Right lobe of liver (tissue), 6 donors: Measurements from ENCODE around the gene CLSTN2. TPM values are rescaled to one million over a fixed set of nuclear protein-coding genes. Genes with fewer than 3 reads are reported as not detected.

Experiments used
- ATAC-seq, 4 donors: fragments of 200-7000 bp; cut with Tn5 transposase; one replicate each; pipeline ENCODE4 v1.9.1; 2020; ENCODE audit warnings: mild to moderate bottlenecking in 4 of 4, moderate library complexity in 4 of 4
- DNase-seq, 3 donors: peaks; one replicate each; pipeline ENCODE4 v3.0.0-alpha.2; 2020
- H3K27ac ChIP-seq, 3 donors: fragments of 200-600 bp; one replicate each; pipeline ENCODE4 v1.8.0; 2022
- H3K27me3 ChIP-seq, 2 donors: fragments of 200-600 bp; one replicate each; pipeline ENCODE4 v1.8.0; 2022
- H3K36me3 ChIP-seq, 4 donors: fragments of 200-600 bp; sonication (generic) in 1 of 4; one replicate each; pipeline versions ENCODE4 v1.5.1 to v1.8.0; 2017 to 2022; ENCODE audit warnings: control low read depth in 1 of 4
- H3K4me1 ChIP-seq, 4 donors: fragments of 200-600 bp; sonication (generic) in 1 of 4; one replicate each; pipeline versions ENCODE4 v1.5.1 to v1.8.0; 2017 to 2022; ENCODE audit warnings: control low read depth in 1 of 4
- H3K4me3 ChIP-seq, 3 donors: fragments of 200-600 bp; one replicate each; pipeline ENCODE4 v1.8.0; 2022
- H3K9me3 ChIP-seq, 4 donors: fragments of 200-600 bp; sonication (generic) in 1 of 4; one replicate each; pipeline versions ENCODE4 v1.5.1 to v1.8.0; 2017 to 2022; ENCODE audit warnings: control low read depth in 1 of 4
- POLR2A ChIP-seq: fragments of 450-650 bp; IDR thresholded peaks from one replicate; pipeline ENCODE4 v1.6.1; 2017; ENCODE audit warnings: antibody characterized with exemption, mild to moderate bottlenecking
- WGBS: methylation state at CpG from one replicate; pipeline ENCODE4 v1.1.6; 2018; ENCODE audit warnings: low coverage, low lambda C conversion rate; ENCODE audit not compliant: insufficient coverage; ENCODE audit errors: missing lambda C conversion rate; 5-methylcytosine and 5-hydroxymethylcytosine counted together
- intact Hi-C, 2 donors: fragments of 100-400 bp; cut with DNase I; formaldehyde crosslinking; loops; one replicate each; pipeline versions ENCODE4 v1.11.2 to v1.14.1; 2022
- total RNA-seq, 6 experiments: library from RNA; depleted of rRNA in 2 of 6; stranded (reverse); fragments of >200 nt in 2 of 6; fragmentation: NEBNext Ultra II Directional in 3 of 6; extraction: Animal tissue kit (Norgen Biotek cat#: 25700) in 3 of 6; gene quantifications; one replicate each; pipeline versions ENCODE4 v1.1.0 to v1.2.4, GENCODE V29; 2016 to 2023
- TF ChIP-seq, protein P1 (sequence below), 4 donors: fragments of 200-600 bp in 3 of 4; fragments of 450-650 bp in 1 of 4; IDR thresholded peaks; one replicate each; pipeline versions ENCODE4 v1.5.1 to v1.8.0; 2016 to 2022; ENCODE audit warnings: antibody characterized with exemption in 4 of 4, mild to moderate bottlenecking in 2 of 4
- donor health status: DM: no; HTN: yes; CAD: no.
- donor health status: DM: no; HTN: no; CAD: no.
- donor health status: DM: no; HTN: no; CAD: no.
- donor health status: DM: no; HTN: yes; CAD: no.
- donor health status: DM: no; HTN: yes; CAD: no.

CLSTN2 gene
- total RNA-seq, 6 experiments from 2014 or later = 1.0 to 3.3 (median 2.0) TPM

DNA sequence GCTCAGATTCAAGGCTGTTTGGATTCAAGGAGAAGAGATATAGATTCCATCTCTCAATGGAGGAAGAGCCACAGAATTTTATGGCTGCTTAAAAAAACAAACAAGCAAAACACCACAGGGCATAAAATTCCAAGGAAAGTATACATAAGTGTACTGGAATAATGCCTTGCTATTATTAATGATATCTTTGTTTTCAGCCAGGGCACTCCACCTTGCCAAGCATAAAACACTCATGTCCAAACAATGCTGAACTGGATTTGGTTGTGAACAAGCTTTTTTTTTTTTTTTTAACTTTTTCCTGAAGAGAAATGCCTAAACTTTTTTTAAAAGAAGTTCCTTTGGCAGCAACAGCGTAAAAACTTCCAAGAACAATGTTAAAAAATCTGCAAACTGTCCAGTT, 4.8 kb upstream of the CLSTN2 start:
- DNase-seq (no peak), ATAC-seq (no peak)
- H3K27me3 ChIP-seq = peaks cover 0 to 11% of the 10 kb centered on the region in 2 donors
- no peak overlapping the region for H3K4me3 ChIP-seq
- TF ChIP-seq POLR2A = no peak
- TF ChIP-seq, protein P1, sequence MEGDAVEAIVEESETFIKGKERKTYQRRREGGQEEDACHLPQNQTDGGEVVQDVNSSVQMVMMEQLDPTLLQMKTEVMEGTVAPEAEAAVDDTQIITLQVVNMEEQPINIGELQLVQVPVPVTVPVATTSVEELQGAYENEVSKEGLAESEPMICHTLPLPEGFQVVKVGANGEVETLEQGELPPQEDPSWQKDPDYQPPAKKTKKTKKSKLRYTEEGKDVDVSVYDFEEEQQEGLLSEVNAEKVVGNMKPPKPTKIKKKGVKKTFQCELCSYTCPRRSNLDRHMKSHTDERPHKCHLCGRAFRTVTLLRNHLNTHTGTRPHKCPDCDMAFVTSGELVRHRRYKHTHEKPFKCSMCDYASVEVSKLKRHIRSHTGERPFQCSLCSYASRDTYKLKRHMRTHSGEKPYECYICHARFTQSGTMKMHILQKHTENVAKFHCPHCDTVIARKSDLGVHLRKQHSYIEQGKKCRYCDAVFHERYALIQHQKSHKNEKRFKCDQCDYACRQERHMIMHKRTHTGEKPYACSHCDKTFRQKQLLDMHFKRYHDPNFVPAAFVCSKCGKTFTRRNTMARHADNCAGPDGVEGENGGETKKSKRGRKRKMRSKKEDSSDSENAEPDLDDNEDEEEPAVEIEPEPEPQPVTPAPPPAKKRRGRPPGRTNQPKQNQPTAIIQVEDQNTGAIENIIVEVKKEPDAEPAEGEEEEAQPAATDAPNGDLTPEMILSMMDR (IDR thresholded peaks at IDR 0.05) = no peak
- no peaks in the 10 kb centered on the region for H3K9me3 ChIP-seq
- intact Hi-C loops = no loop called here
- no peak overlapping the region for H3K27ac ChIP-seq
- no peaks in the 10 kb centered on the region for H3K36me3 ChIP-seq
- 65% methylated on average over 1 of the region's 1 CpG for WGBS
- H3K4me1 ChIP-seq = peaks cover 0 to 6% (median 0%) of the 10 kb centered on the region in 4 donors

DNA sequence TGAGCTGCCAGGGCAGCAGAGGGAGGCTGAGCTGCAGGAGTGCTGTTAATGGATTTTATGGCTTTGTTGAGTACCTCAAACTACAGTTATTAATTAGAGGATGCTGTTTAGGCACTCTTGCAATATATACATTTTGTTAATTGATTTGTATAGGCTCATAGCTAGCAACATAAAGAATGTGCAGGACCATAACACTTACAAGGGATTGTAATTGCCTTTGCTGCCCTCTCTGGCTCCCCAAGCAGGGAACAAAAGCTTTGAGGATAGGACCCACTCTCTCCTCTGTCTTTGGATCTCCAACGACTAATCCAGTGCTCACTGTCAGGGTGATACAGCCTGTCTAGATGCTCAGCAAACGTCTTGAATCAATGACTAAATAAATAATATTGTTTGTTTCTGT, 1.2 kb upstream of the CLSTN2 start:
- intact Hi-C loops = no loop called here
- no peak for ATAC-seq
- no peaks in the 10 kb centered on the region for H3K9me3 ChIP-seq
- no peak for DNase-seq
- H3K27me3 ChIP-seq = peaks cover 0 to 24% of the 10 kb centered on the region in 2 donors
- 17% methylated on average over 2 of the region's 2 CpGs for WGBS
- no peak overlapping the region for H3K4me3 ChIP-seq
- TF ChIP-seq POLR2A = no peak
- TF ChIP-seq, protein P1 (IDR thresholded peaks at IDR 0.05) = no peak
- peaks cover 0 to 17% (median 2%) of the 10 kb centered on the region in 4 donors for H3K4me1 ChIP-seq
- H3K36me3 ChIP-seq = no peaks in the 10 kb centered on the region
- H3K27ac ChIP-seq = no peak overlapping the region

DNA sequence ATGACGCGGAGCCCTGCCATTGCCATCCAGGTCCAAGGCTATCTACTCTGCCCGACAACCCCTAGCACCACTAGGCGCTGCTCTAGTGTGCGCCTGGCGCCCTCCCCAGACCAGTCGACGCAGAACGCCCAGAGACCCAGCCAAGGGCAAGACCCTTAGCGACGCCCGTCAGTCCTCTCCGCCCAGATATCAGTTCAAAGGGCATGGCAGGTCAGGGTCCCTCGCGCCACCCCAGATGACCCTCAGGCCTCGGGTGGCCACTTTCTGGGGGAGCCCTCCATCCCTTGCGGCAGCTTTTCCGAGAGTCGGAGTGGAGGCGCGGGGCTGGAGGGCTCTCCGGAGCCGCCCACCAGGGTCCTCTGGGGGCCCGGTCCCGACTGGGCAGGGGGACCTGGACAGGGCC, 371 bp upstream of the CLSTN2 start:
- no peak for TF ChIP-seq POLR2A
- TF ChIP-seq, protein P1 (IDR thresholded peaks at IDR 0.05) = peak in 1 of 4 donors; percentile 27
- Histone ChIP-seq H3K27me3 (peaks cover 0 to 24% of the 10 kb centered on the region in 2 donors), H3K4me3 (peak overlapping the region; percentile 12 to 46 (median 22)), H3K4me1 (peaks cover 0 to 17% (median 2%) of the 10 kb centered on the region in 4 donors), H3K9me3 (no peaks in the 10 kb centered on the region), H3K36me3 (no peaks in the 10 kb centered on the region), H3K27ac (no peak overlapping the region)
- peak; percentile 38 to 64 (median 53) for ATAC-seq
- intact Hi-C loops = no loop called here
- WGBS = 6% methylated on average over 10 of the region's 25 CpGs
- peak in 2 of 3 donors; percentile 33 to 47 for DNase-seq

DNA sequence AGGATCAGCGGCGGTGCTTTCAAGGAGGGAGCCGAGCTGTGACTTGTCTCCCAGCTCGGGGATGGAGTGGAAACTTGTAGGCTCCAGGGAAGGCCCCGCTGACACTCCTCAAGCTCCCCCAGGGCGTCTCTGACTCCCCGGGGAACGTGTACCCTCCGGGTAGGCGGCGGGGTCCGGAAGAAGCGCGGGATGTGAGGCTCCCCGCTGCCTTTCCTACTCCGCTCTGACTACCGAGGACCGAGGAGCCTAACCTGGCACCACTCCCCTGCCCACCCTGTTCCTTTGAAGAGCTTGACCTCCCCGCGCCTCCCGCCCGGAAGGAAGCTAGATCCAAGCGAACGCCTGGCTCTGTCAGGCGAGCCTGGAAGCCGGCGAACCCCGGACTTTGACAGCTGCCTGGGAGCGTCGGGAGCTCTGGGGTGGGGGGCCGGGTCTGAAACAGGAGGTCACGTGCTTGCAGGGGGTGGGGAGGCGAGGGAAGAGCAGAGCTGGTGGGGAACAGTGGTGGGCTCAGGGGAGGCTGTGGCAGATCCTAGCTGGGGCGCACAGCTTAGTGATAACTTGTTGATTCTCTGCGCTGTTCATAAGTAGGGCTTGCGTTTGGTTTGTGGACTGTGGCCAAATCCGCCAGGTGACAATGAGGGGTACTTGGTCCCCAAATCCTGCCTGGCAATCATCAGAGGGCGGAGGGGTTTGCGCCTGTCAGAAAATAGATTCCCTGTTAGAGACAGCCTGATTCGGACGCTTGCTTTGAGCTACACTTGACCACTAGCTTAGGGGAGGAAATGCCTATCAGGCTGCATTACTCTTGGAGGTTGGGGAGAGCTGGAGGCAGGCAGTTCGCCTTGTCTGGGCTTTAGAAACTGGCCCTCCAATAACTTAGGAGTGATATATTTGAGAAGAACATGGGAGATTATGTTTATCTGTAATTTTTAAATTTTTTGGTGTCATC, 1.2 kb downstream of the CLSTN2 start:
- no peak for TF ChIP-seq POLR2A
- TF ChIP-seq, protein P1 (IDR thresholded peaks at IDR 0.05) = no peak
- intact Hi-C loops = no loop called here
- H3K4me3 ChIP-seq = peak overlapping the region in 2 of 3 donors; percentile 12 to 46
- DNase-seq (peak; percentile 46 to 64 (median 49)), ATAC-seq (peak; percentile 29 to 47 (median 38))
- peaks cover 0 to 24% of the 10 kb centered on the region in 2 donors for H3K27me3 ChIP-seq
- no peaks in the 10 kb centered on the region for H3K36me3 ChIP-seq
- no peak overlapping the region for H3K27ac ChIP-seq
- WGBS = 6% methylated on average over 16 of the region's 42 CpGs
- no peaks in the 10 kb centered on the region for H3K9me3 ChIP-seq
- H3K4me1 ChIP-seq = peaks cover 0 to 17% (median 2%) of the 10 kb centered on the region in 4 donors
